HepG2 (cell line): ENCODE measurements around the gene ITPR1. TPM values are rescaled to one million over a fixed set of nuclear protein-coding genes. Genes with fewer than 3 reads are reported as not detected.

Source experiments
- ATAC-seq: fragments of 200-7000 bp; cut with Tn5 transposase; 3 replicates; pipeline ENCODE4 v1.9.1; 2020; ENCODE audit warnings: mild to moderate bottlenecking, moderate library complexity
- BruUV-seq: library from RNA; stranded (reverse); fragments of 400-500 nt; replicated peaks from 2 replicates; lab custom pipeline; 2021; lab: Mats Ljungman, UMichigan
- CTCF ChIA-PET: fragments of 300-600 bp; formaldehyde crosslinking; extraction: SDS; loops from one replicate; lab custom pipeline; 2021; ENCODE audit warnings: low total read pairs, inconsistent platforms, low intra/inter-chr PET ratio; lab: Yijun Ruan, JAX
- POLR2A ChIA-PET: fragments of 350-600 bp; sonication (Branson Sonifier 250); formaldehyde crosslinking; loops from one replicate; lab custom pipeline; 2020; ENCODE audit warnings: antibody characterized with exemption, inconsistent platforms; lab: Yijun Ruan, JAX
- DNase-seq: peaks from one replicate; pipeline ENCODE4 v3.0.0-alpha.2; 2015; ENCODE audit warnings: low spot score
- FAIRE-seq: peaks from 3 replicates; lab custom pipeline; 2011; peaks lifted over from hg19 to GRCh38; lab: Jason Lieb, UNC
- H2AFZ ChIP-seq: one replicate; pipeline ENCODE4 v1.6.1; 2011; ENCODE audit warnings: low read length, inconsistent platforms
- H3K27ac ChIP-seq: fragments of 300-600 bp; 3 replicates; pipeline ENCODE4 v1.8.0; 2011; ENCODE audit warnings: mixed run types, mild to moderate bottlenecking, mixed read lengths, low read length, inconsistent platforms; ENCODE audit not compliant: insufficient read depth; ENCODE audit errors: extremely low read length
- H3K27me3 ChIP-seq, 2 experiments: fragments of 200-600 bp in 1 of 2; 2 replicates in 1 of 2; 3 replicates in 1 of 2; pipeline versions ENCODE4 v1.6.0 to v1.8.0; 2011; ENCODE audit warnings: low read length in 2 of 2, mild to moderate bottlenecking in 2 of 2, moderate library complexity in 2 of 2, inconsistent platforms in 1 of 2; ENCODE audit not compliant: insufficient read depth in 2 of 2, control insufficient read depth in 1 of 2
- H3K36me3 ChIP-seq, 2 experiments: fragments of 200-600 bp in 1 of 2; replicated peaks in 1 of 2; 2 replicates in 1 of 2; 3 replicates in 1 of 2; pipeline versions ENCODE4 v1.5.1 to v1.8.0; 2011; ENCODE audit warnings: low read length in 2 of 2, inconsistent platforms in 1 of 2; ENCODE audit not compliant: insufficient read depth in 2 of 2, control insufficient read depth in 1 of 2
- H3K4me1 ChIP-seq: 2 replicates; pipeline ENCODE4 v1.5.1; 2012; ENCODE audit warnings: low read length, inconsistent platforms; ENCODE audit not compliant: insufficient read depth
- H3K4me2 ChIP-seq: 2 replicates; pipeline ENCODE4 v1.6.0; 2011; ENCODE audit warnings: low read depth, low read length, inconsistent platforms
- H3K4me3 ChIP-seq, 3 experiments: fragments of 200-600 bp in 1 of 3; sonication (generic), shearing (Covaris generic) in 1 of 3; replicated peaks in 1 of 3; 2 replicates each; pipeline ENCODE4 v1.5.1; 2011 to 2016; ENCODE audit warnings: low read length in 3 of 3, inconsistent platforms in 2 of 3, low read depth in 2 of 3, mild to moderate bottlenecking in 2 of 3, control low read depth in 1 of 3, mixed read lengths in 1 of 3; ENCODE audit not compliant: insufficient read depth in 1 of 3
- H3K79me2 ChIP-seq: one replicate; pipeline ENCODE4 v1.6.1; 2011; ENCODE audit warnings: low read length, inconsistent platforms; ENCODE audit not compliant: insufficient read depth
- H3K9ac ChIP-seq: 2 replicates; pipeline ENCODE4 v1.6.0; 2011; ENCODE audit warnings: mild to moderate bottlenecking, low read depth, low read length, inconsistent platforms; ENCODE audit not compliant: insufficient read depth
- H3K9me3 ChIP-seq: 2 replicates; pipeline ENCODE4 v1.5.1; 2012; ENCODE audit warnings: mild to moderate bottlenecking, low read length
- H4K20me1 ChIP-seq: 2 replicates; pipeline ENCODE4 v1.6.0; 2011; ENCODE audit warnings: inconsistent platforms, mild to moderate bottlenecking, low read length, moderate library complexity; ENCODE audit not compliant: insufficient read depth
- DR1 ChIP-seq: sonication (generic); formaldehyde crosslinking; IDR thresholded peaks from 2 replicates; pipeline ENCODE4 v1.8.0; 2021; ENCODE audit warnings: mild to moderate bottlenecking, missing genetic modification reagents, inconsistent platforms
- MBD4 ChIP-seq: IDR thresholded peaks from 2 replicates; pipeline ENCODE4 v1.6.1; 2012; ENCODE audit warnings: low read length, inconsistent platforms, borderline replicate concordance
- MIER3 ChIP-seq: IDR thresholded peaks from 2 replicates; pipeline ENCODE4 v1.6.1; 2016; ENCODE audit warnings: missing compliant biosample characterization, borderline replicate concordance
- NCOA1 ChIP-seq: sonication (generic); formaldehyde crosslinking; IDR thresholded peaks from 2 replicates; pipeline ENCODE4 v1.9.0; 2021; ENCODE audit warnings: missing genetic modification reagents
- NCOR1 ChIP-seq: fragments of 200-600 bp; sonication (generic); IDR thresholded peaks from 2 replicates; pipeline ENCODE4 v1.7.0; 2017; ENCODE audit warnings: antibody characterized with exemption, low read length, borderline replicate concordance
- PRDM4 ChIP-seq: sonication (generic); formaldehyde crosslinking; IDR thresholded peaks from 2 replicates; pipeline ENCODE4 v1.9.0; 2021; ENCODE audit warnings: missing genetic modification reagents, borderline replicate concordance
- RXRB ChIP-seq: IDR thresholded peaks from 2 replicates; pipeline ENCODE4 v1.6.1; 2016; ENCODE audit warnings: borderline replicate concordance, missing genetic modification reagents, missing compliant biosample characterization
- SATB2 ChIP-seq: sonication (generic); formaldehyde crosslinking; IDR thresholded peaks from 2 replicates; pipeline ENCODE4 v1.5.0; 2020; ENCODE audit warnings: missing genetic modification reagents
- TFAP4 ChIP-seq: sonication (generic); IDR thresholded peaks from 2 replicates; pipeline ENCODE4 v1.6.1; 2016; ENCODE audit warnings: low read depth, borderline replicate concordance
- XBP1 ChIP-seq: sonication (generic); formaldehyde crosslinking; IDR thresholded peaks from 2 replicates; pipeline ENCODE4 v1.5.0; 2020; ENCODE audit warnings: missing genetic modification reagents
- ZNF143 ChIP-seq: sonication (generic); formaldehyde crosslinking; IDR thresholded peaks from 2 replicates; pipeline ENCODE4 v1.4.0; 2020; ENCODE audit warnings: missing genetic modification reagents
- ZNF232 ChIP-seq: sonication (generic); formaldehyde crosslinking; IDR thresholded peaks from 2 replicates; pipeline ENCODE4 v1.4.0; 2020; ENCODE audit warnings: missing genetic modification reagents, borderline replicate concordance
- ZNF251 ChIP-seq: sonication (generic); formaldehyde crosslinking; IDR thresholded peaks from 2 replicates; pipeline ENCODE4 v1.9.0; 2021; ENCODE audit warnings: mild to moderate bottlenecking, missing genetic modification reagents
- ZNF33B ChIP-seq: sonication (generic); formaldehyde crosslinking; IDR thresholded peaks from 2 replicates; pipeline ENCODE4 v1.5.1; 2020; ENCODE audit warnings: mild to moderate bottlenecking, missing genetic modification reagents
- ZNF432 ChIP-seq: sonication (generic); formaldehyde crosslinking; IDR thresholded peaks from 2 replicates; pipeline ENCODE4 v1.5.0; 2020; ENCODE audit warnings: missing genetic modification reagents, mild to moderate bottlenecking, borderline replicate concordance
- ZNF484 ChIP-seq: sonication (generic); formaldehyde crosslinking; IDR thresholded peaks from 2 replicates; pipeline ENCODE4 v1.5.1; 2020; ENCODE audit warnings: mild to moderate bottlenecking, low read depth, missing genetic modification reagents, borderline replicate concordance
- WGBS: methylation state at CpG from one replicate; pipeline ENCODE4 v1.1.6; 2017; ENCODE audit warnings: low lambda C conversion rate; 5-methylcytosine and 5-hydroxymethylcytosine counted together
- in situ Hi-C: cut with HindIII; loops from 2 replicates; pipeline ENCODE4 v1.10.0; 2017; ENCODE audit warnings: low pct_unique_long_range_greater_than_20kb; ENCODE audit not compliant: extremely low pct_ligation_motif_present
- intact Hi-C: fragments of 100-400 bp; cut with micrococcal nuclease; formaldehyde crosslinking; loops from one replicate; pipeline ENCODE4 v1.10.0; 2022; ENCODE audit not compliant: unreplicated experiment
- polyA plus RNA-seq, 8 experiments: library from polyadenylated mRNA; depleted of rRNA in 3 of 8; stranded (reverse) in 7 of 8; unstranded in 1 of 8; fragments of >200 nt; fragmentation: Illumina TruSeq in 4 of 8; extraction: Trizol in 4 of 8; gene quantifications; 2 replicates each; pipeline versions ENCODE4 v1.2.1 to v1.2.3, GENCODE V29; 2011 to 2016; ENCODE audit warnings: low read depth in 4 of 8, missing spikeins in 1 of 8, mixed read lengths in 1 of 8; ENCODE audit not compliant: insufficient read depth in 1 of 8
- total RNA-seq, 5 experiments: library from RNA; depleted of rRNA; stranded (reverse); fragments of >200 nt; fragmentation: Illumina TruSeq; extraction: Trizol; gene quantifications; 2 replicates each; pipeline ENCODE4 v1.2.3, GENCODE V29; 2016; ENCODE audit warnings: low read depth in 1 of 5

The ITPR1 gene
- total and polyA plus RNA-seq, 2 of the 13 experiments (the other 11 are each of a cell fraction or from before 2014, with no cell fraction given): 10.0 to 11.4 TPM

GRCh38 chr3:4674216-4674615 lies 181.1 kb downstream of the ITPR1 start:
- ChIA-PET POLR2A (no interaction called here), CTCF (no interaction called here)
- no peaks in the 10 kb centered on the region for H3K27me3 ChIP-seq
- no peaks in the 10 kb centered on the region for H4K20me1 ChIP-seq
- DNase-seq: no peak
- no peak overlapping the region for H3K27ac ChIP-seq
- BruUV-seq: no TSS peak
- 90% methylated on average over 2 of the region's 2 CpGs for WGBS
- in situ Hi-C loops (no loop called here), intact Hi-C loops (no loop called here)
- ATAC-seq: no peak
- no peaks in the 10 kb centered on the region for H3K79me2 ChIP-seq
- no peak overlapping the region for H3K9ac ChIP-seq
- TF ChIP-seq MIER3 (CRISPR knock-in tag): no peak
- TF ChIP-seq MBD4: no peak
- no peak for TF ChIP-seq ZNF432 (CRISPR knock-in tag)
- no peak for TF ChIP-seq XBP1
- TF ChIP-seq DR1 (CRISPR knock-in tag): no peak
- no peak for TF ChIP-seq ZNF484
- no peak for TF ChIP-seq ZNF251 (CRISPR knock-in tag)
- TF ChIP-seq RXRB: no peak
- TF ChIP-seq TFAP4: no peak
- TF ChIP-seq NCOR1: no peak
- no peak for TF ChIP-seq ZNF33B (CRISPR knock-in tag)
- TF ChIP-seq NCOA1 (CRISPR knock-in tag): no peak
- no peak for TF ChIP-seq ZNF143 (CRISPR knock-in tag)
- TF ChIP-seq PRDM4: no peak
- no peak for TF ChIP-seq ZNF232
- no peak for TF ChIP-seq SATB2 (CRISPR knock-in tag)
- 0 out of 2 replicates have a peak, but pooled peaks cover 7% of the 10 kb centered on the region for H3K4me1 ChIP-seq
- H2AFZ ChIP-seq: no peak overlapping the region
- no peak overlapping the region for H3K4me3 ChIP-seq
- H3K36me3 ChIP-seq: peaks cover 2 to 17% of the 10 kb centered on the region in 2 experiments; a peak in 2 of 5 replicates
- H3K9me3 ChIP-seq: no peaks in the 10 kb centered on the region
- H3K4me2 ChIP-seq: no peak overlapping the region
- FAIRE-seq: no peak
